WTC11 (cell line): Measurements from ENCODE around the gene FOXJ2. TPM values are rescaled to one million over a fixed set of nuclear protein-coding genes. Genes with fewer than 3 reads are reported as not detected.
"Not testable (repeated sequence)": the region's sequence is repeated elsewhere in the genome, so short reads cannot be mapped to it uniquely, and the experiment has no call there.

Source experiments
- ATAC-seq: fragments of 200-7000 bp; cut with Tn5 transposase; 2 replicates; pipeline ENCODE4 v1.10.0; 2021; ENCODE audit warnings: mild to moderate bottlenecking, moderate library complexity
- CTCF ChIA-PET: fragments of 300-600 bp; sonication (Branson Sonifier 250); formaldehyde crosslinking; loops from one replicate; lab custom pipeline; 2021; ENCODE audit warnings: antibody characterized with exemption; lab: Charles Lee
- POLR2A ChIA-PET: fragments of 350-600 bp; sonication (Branson Sonifier 250); formaldehyde crosslinking; loops from one replicate; lab custom pipeline; 2021; ENCODE audit warnings: antibody characterized with exemption; lab: Charles Lee
- DNase-seq: peaks from one replicate; pipeline ENCODE4 v3.0.0; 2021; ENCODE audit warnings: low spot score
- H3K27ac Mint-ChIP-seq: 2 replicates; pipeline ENCODE4 v1.8.0; 2021; ENCODE audit warnings: mixed read lengths
- H3K27me3 Mint-ChIP-seq: 2 replicates; pipeline ENCODE4 v1.8.0; 2021; ENCODE audit warnings: low read depth, mild to moderate bottlenecking, moderate library complexity, mixed read lengths
- H3K36me3 Mint-ChIP-seq: 2 replicates; pipeline ENCODE4 v1.8.0; 2021; ENCODE audit warnings: mixed read lengths
- H3K4me1 Mint-ChIP-seq: 2 replicates; pipeline ENCODE4 v1.8.0; 2022; ENCODE audit warnings: mixed read lengths
- H3K4me3 Mint-ChIP-seq: 2 replicates; pipeline ENCODE4 v1.8.0; 2021; ENCODE audit warnings: mild to moderate bottlenecking, moderate library complexity, mixed read lengths
- H3K9me3 Mint-ChIP-seq: 2 replicates; pipeline ENCODE4 v1.8.0; 2021; ENCODE audit warnings: mixed read lengths
- E2F4 ChIP-seq: sonication (generic); formaldehyde crosslinking; IDR thresholded peaks from 2 replicates; pipeline ENCODE4 v1.8.1; 2022; ENCODE audit warnings: low read depth, mild to moderate bottlenecking, moderate library complexity, missing genetic modification reagents, borderline replicate concordance
- ELF4 ChIP-seq: sonication (generic); formaldehyde crosslinking; IDR thresholded peaks from 2 replicates; pipeline ENCODE4 v1.8.1; 2022; ENCODE audit warnings: low read depth, mild to moderate bottlenecking, moderate library complexity, missing genetic modification reagents
- EMX1 ChIP-seq: fragments of 250-450 bp; sonication (Bioruptor Pico); IDR thresholded peaks from 2 replicates; pipeline ENCODE4 v1.8.0; 2021; ENCODE audit warnings: mild to moderate bottlenecking
- ESRRA ChIP-seq: sonication (generic); formaldehyde crosslinking; IDR thresholded peaks from 2 replicates; pipeline ENCODE4 v1.8.1; 2022; ENCODE audit warnings: mild to moderate bottlenecking, missing genetic modification reagents, borderline replicate concordance
- FOXP1 ChIP-seq: sonication (generic); formaldehyde crosslinking; IDR thresholded peaks from 2 replicates; pipeline ENCODE4 v1.8.0; 2022; ENCODE audit warnings: missing genetic modification reagents, mild to moderate bottlenecking, moderate library complexity, borderline replicate concordance
- IRF1 ChIP-seq: sonication (generic); formaldehyde crosslinking; IDR thresholded peaks from 2 replicates; pipeline ENCODE4 v1.8.0; 2023; ENCODE audit warnings: missing genetic modification reagents
- MYBL2 ChIP-seq: sonication (generic); formaldehyde crosslinking; IDR thresholded peaks from 2 replicates; pipeline ENCODE4 v1.8.1; 2023; ENCODE audit warnings: mild to moderate bottlenecking, moderate library complexity, missing genetic modification reagents
- NFYB ChIP-seq: sonication (generic); formaldehyde crosslinking; conservative IDR thresholded peaks from 2 replicates; pipeline ENCODE4 v1.8.0; 2022; ENCODE audit warnings: low read depth, missing genetic modification reagents
- NR2C2 ChIP-seq: sonication (generic); formaldehyde crosslinking; IDR thresholded peaks from 2 replicates; pipeline ENCODE4 v1.8.0; 2022; ENCODE audit warnings: mild to moderate bottlenecking, missing genetic modification reagents
- NR3C1 ChIP-seq: sonication (generic); formaldehyde crosslinking; conservative IDR thresholded peaks from 2 replicates; pipeline ENCODE4 v1.8.1; 2023; ENCODE audit warnings: low read depth, mild to moderate bottlenecking, missing genetic modification reagents
- PRRX2 ChIP-seq: fragments of 250-450 bp; sonication (Bioruptor Pico); IDR thresholded peaks from 2 replicates; pipeline ENCODE4 v1.8.0; 2021; ENCODE audit warnings: mild to moderate bottlenecking
- SMAD3 ChIP-seq: sonication (generic); formaldehyde crosslinking; IDR thresholded peaks from 2 replicates; pipeline ENCODE4 v1.8.0; 2022; ENCODE audit warnings: missing genetic modification reagents, mild to moderate bottlenecking, borderline replicate concordance
- TCF7 ChIP-seq: sonication (generic); formaldehyde crosslinking; IDR thresholded peaks from 2 replicates; pipeline ENCODE4 v1.8.0; 2022; ENCODE audit warnings: mild to moderate bottlenecking, low read depth, missing genetic modification reagents, moderate library complexity
- TP53 ChIP-seq: sonication (generic); formaldehyde crosslinking; IDR thresholded peaks from 2 replicates; pipeline ENCODE4 v1.8.1; 2023; ENCODE audit warnings: mild to moderate bottlenecking, missing genetic modification reagents
- ZNF281 ChIP-seq: sonication (generic); formaldehyde crosslinking; IDR thresholded peaks from 2 replicates; pipeline ENCODE4 v1.8.0; 2023; ENCODE audit warnings: mild to moderate bottlenecking, missing genetic modification reagents
- ZNF396 ChIP-seq: fragments of 250-450 bp; sonication (Bioruptor Pico); IDR thresholded peaks from 2 replicates; pipeline ENCODE4 v1.8.0; 2021; ENCODE audit warnings: mild to moderate bottlenecking, moderate library complexity, borderline replicate concordance
- ZNF416 ChIP-seq: fragments of 250-450 bp; sonication (Bioruptor Pico); IDR thresholded peaks from 2 replicates; pipeline ENCODE4 v1.9.0; 2021; ENCODE audit warnings: mild to moderate bottlenecking, inconsistent platforms
- ZNF671 ChIP-seq: fragments of 250-450 bp; sonication (Bioruptor Pico); IDR thresholded peaks from 2 replicates; pipeline ENCODE4 v1.8.0; 2021; ENCODE audit warnings: mild to moderate bottlenecking
- ZSCAN18 ChIP-seq: fragments of 250-450 bp; sonication (Bioruptor Pico); IDR thresholded peaks from 2 replicates; pipeline ENCODE4 v2.1.2; 2022; ENCODE audit warnings: mild to moderate bottlenecking, moderate library complexity
- total RNA-seq: library from RNA; stranded (reverse); gene quantifications from 3 replicates; pipeline ENCODE4 v1.2.3, GENCODE V29; 2021
- TF ChIP-seq, protein P1 (sequence below): sonication (generic); formaldehyde crosslinking; IDR thresholded peaks from 2 replicates; pipeline ENCODE4 v1.8.0; 2022; ENCODE audit warnings: mild to moderate bottlenecking, missing genetic modification reagents
- TF ChIP-seq, protein P2 (sequence below): sonication (generic); formaldehyde crosslinking; IDR thresholded peaks from 2 replicates; pipeline ENCODE4 v1.8.1; 2022; ENCODE audit warnings: mild to moderate bottlenecking, moderate library complexity, missing genetic modification reagents
- TF ChIP-seq, protein P3 (sequence below): sonication (generic); formaldehyde crosslinking; conservative IDR thresholded peaks from 2 replicates; pipeline ENCODE4 v1.8.1; 2022; ENCODE audit warnings: mild to moderate bottlenecking, missing genetic modification reagents
- TF ChIP-seq, protein P4 (sequence below): sonication (generic); formaldehyde crosslinking; IDR thresholded peaks from 2 replicates; pipeline ENCODE4 v1.8.0; 2022; ENCODE audit warnings: mild to moderate bottlenecking, missing genetic modification reagents

Gene FOXJ2
- total RNA-seq, 1 experiment from 2014 or later, result 12.7 TPM

DNA sequence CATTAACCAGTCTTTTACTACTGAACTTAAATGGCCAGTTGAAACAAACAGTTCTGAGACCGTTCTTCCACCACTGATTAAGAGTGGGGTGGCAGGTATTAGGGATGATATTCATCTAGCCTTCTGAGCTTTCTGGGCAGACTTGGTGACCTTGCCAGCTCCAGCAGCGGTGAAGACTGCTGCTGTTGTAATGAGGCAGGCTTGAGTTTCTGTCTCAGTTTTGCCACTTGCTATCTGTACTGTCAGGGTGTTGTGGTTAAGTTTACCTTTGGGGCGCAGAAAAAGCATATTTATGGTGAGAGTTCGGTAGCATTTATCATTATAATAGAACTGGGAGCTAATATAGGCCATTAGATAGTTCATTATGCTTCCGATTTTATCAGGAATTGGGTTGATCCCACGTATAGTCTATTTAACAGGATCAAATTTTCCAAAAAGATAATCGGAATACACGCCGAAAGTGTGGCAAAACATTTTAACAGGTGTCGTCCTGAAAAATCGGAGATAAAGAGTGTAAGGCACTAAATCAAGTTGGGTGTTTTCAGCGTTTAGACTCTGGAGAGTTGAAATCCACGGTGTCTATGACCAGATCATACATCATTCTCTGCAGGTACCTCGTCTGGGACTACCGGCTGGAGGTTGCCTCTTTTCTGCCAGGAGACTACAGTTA, 48.9 kb downstream of the FOXJ2 start:
- ChIA-PET CTCF (interaction anchor here (1.1 kb wide), 1 partner anchor 36 kb away, joined by 3 read pairs; no protein-coding TSS in a partner anchor), POLR2A (interaction anchor here (0.6 kb wide), 1 partner anchor 421 kb away, joined by 3 read pairs; no protein-coding TSS in a partner anchor)
- H3K36me3 Mint-ChIP-seq, result no peaks in the 10 kb centered on the region
- H3K9me3 Mint-ChIP-seq, result no peaks in the 10 kb centered on the region
- DNase-seq, result no peak
- H3K27me3 Mint-ChIP-seq, result no peaks in the 10 kb centered on the region; the same call in 1 of the 2 replicates
- peak overlapping the region; percentile 98 for H3K27ac Mint-ChIP-seq
- peak overlapping the region; percentile 96 for H3K4me3 Mint-ChIP-seq
- H3K4me1 Mint-ChIP-seq, result peaks cover 41% of the 10 kb centered on the region
- TF ChIP-seq, protein P1, sequence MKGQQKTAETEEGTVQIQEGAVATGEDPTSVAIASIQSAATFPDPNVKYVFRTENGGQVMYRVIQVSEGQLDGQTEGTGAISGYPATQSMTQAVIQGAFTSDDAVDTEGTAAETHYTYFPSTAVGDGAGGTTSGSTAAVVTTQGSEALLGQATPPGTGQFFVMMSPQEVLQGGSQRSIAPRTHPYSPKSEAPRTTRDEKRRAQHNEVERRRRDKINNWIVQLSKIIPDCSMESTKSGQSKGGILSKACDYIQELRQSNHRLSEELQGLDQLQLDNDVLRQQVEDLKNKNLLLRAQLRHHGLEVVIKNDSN, result no peak
- TF ChIP-seq ESRRA (CRISPR knock-in tag) (no peak), E2F4 (CRISPR knock-in tag) (no peak), PRRX2 (no peak), NFYB (no peak), NR2C2 (CRISPR knock-in tag) (no peak), ZNF416 (no peak)
- ATAC-seq, result no peak

- peak overlapping the region; percentile 96 for H3K4me3 Mint-ChIP-seq
- TF ChIP-seq ZNF671 (CRISPR knock-in tag) (no peak), TCF7 (no peak), IRF1 (no peak), ZSCAN18 (CRISPR knock-in tag) (no peak), ELF4 (no peak), FOXP1 (CRISPR knock-in tag) (no peak), MYBL2 (no peak), ZNF396 (CRISPR knock-in tag) (no peak), ZNF281 (CRISPR knock-in tag) (no peak), NR3C1 (no peak), TP53 (CRISPR knock-in tag) (no peak), SMAD3 (CRISPR knock-in tag) (no peak), EMX1 (CRISPR knock-in tag) (no peak), NFYB (no peak), PRRX2 (no peak)
- TF ChIP-seq, protein P1, result no peak
- TF ChIP-seq, protein P2, sequence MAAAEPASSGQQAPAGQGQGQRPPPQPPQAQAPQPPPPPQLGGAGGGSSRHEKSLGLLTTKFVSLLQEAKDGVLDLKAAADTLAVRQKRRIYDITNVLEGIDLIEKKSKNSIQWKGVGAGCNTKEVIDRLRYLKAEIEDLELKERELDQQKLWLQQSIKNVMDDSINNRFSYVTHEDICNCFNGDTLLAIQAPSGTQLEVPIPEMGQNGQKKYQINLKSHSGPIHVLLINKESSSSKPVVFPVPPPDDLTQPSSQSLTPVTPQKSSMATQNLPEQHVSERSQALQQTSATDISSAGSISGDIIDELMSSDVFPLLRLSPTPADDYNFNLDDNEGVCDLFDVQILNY (CRISPR knock-in tag), result no peak
- TF ChIP-seq, protein P3, sequence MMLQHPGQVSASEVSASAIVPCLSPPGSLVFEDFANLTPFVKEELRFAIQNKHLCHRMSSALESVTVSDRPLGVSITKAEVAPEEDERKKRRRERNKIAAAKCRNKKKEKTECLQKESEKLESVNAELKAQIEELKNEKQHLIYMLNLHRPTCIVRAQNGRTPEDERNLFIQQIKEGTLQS (CRISPR knock-in tag), result no peak
- TF ChIP-seq, protein P4, sequence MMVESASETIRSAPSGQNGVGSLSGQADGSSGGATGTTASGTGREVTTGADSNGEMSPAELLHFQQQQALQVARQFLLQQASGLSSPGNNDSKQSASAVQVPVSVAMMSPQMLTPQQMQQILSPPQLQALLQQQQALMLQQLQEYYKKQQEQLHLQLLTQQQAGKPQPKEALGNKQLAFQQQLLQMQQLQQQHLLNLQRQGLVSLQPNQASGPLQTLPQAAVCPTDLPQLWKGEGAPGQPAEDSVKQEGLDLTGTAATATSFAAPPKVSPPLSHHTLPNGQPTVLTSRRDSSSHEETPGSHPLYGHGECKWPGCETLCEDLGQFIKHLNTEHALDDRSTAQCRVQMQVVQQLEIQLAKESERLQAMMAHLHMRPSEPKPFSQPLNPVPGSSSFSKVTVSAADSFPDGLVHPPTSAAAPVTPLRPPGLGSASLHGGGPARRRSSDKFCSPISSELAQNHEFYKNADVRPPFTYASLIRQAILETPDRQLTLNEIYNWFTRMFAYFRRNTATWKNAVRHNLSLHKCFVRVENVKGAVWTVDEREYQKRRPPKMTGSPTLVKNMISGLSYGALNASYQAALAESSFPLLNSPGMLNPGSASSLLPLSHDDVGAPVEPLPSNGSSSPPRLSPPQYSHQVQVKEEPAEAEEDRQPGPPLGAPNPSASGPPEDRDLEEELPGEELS (CRISPR knock-in tag), result no peak
- DNase-seq (no peak), ATAC-seq (no peak)
- H3K9me3 Mint-ChIP-seq, result no peaks in the 10 kb centered on the region
- peaks cover 28% of the 10 kb centered on the region for H3K4me1 Mint-ChIP-seq
- H3K27me3 Mint-ChIP-seq, result no peaks in the 10 kb centered on the region; the same call in 1 of the 2 replicates
- H3K36me3 Mint-ChIP-seq, result no peaks in the 10 kb centered on the region
- ChIA-PET CTCF (no interaction called here), POLR2A (interaction anchor here (0.7 kb wide), 1 partner anchor 247 kb away, joined by 3 read pairs; no protein-coding TSS in a partner anchor)
- peak overlapping the region; percentile 98 for H3K27ac Mint-ChIP-seq
Measured at GRCh38 chr12:8082808-8083100, 50.2 kb downstream of the FOXJ2 start.

DNA sequence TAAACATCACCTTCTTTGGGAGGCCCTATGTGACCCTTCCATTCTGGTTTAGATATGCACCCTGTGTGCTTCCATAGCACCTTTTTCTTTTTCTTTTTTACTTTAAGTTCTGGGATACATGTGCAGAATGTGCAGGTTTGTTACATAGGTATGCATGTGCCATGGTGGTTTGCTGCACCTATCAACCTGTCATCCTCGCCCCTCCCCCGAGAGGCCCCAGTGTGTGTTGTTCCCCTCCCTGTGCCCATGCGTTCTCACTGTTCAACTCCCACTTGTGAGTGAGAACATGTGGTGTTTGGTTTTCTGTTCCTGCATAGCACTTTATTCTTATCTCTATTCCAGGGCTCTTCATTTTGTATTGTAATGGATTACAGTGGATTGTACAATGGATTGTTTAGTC, 51.8 kb downstream of the FOXJ2 start:
- ATAC-seq, POLR2A ChIA-PET, H3K27me3 Mint-ChIP-seq, DNase-seq, CTCF ChIA-PET, H3K36me3 Mint-ChIP-seq, H3K9me3 Mint-ChIP-seq: not testable (repeated sequence)
- Mint-ChIP-seq H3K27ac (peak overlapping the region; percentile 69), H3K4me3 (peak overlapping the region; percentile 96; the same call in 1 of the 2 replicates), H3K4me1 (peaks cover 22% of the 10 kb centered on the region)
